GM18502 (cell line): Measurements from ENCODE around the gene TMEM40.
"Not testable (repeated sequence)": the region's sequence is repeated elsewhere in the genome, so short reads cannot be mapped to it uniquely, and the experiment has no call there.

Experiments
- ATAC-seq: cut with Tn5 transposase; IDR thresholded peaks from one replicate; pipeline ENCODE4 v1.9.1; 2021; ENCODE audit warnings: mild to moderate bottlenecking; ENCODE audit not compliant: unreplicated experiment, poor library complexity

Gene TMEM40

DNA sequence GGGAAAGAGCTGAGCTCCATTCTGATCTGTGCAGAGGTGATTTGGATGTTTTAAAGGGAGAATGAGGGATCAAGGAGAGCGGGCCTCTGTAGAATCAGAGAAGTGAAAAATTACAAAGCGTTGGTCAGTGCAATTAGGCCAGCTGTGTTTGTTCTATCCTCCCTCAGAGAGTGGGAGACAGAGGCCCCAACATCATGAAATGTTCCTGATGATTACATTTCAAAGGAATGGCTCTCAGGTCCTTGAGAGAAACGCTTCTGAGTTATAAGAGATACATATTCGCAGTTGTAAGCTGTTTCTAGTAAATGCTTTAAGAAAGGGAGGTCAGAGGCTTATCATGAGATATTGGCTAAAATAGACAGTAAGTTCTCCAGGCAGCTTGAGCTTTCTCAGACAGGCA, 21.7 kb upstream of the TMEM40 start:
- ATAC-seq, result no peak

DNA sequence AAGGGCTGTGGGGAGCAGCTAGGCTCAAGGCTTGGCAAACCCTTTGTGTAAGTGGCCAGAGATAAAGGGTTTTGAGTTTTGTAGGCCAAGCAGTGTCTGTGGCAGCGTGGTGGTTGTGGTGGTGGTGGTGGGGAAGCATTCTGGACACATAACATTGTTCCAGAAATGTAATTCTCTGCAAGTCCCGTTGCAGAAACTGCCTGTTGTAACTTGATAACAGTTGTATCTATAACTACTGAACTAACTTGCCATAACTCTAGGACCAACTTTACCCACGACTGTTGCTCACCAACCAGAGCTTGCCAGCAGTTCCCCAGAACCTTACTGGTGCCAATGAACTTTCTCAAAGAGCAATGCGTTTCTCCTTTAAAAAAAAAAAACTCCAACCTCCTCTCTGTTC, 18.1 kb upstream of the TMEM40 start:
- ATAC-seq, result no peak

DNA sequence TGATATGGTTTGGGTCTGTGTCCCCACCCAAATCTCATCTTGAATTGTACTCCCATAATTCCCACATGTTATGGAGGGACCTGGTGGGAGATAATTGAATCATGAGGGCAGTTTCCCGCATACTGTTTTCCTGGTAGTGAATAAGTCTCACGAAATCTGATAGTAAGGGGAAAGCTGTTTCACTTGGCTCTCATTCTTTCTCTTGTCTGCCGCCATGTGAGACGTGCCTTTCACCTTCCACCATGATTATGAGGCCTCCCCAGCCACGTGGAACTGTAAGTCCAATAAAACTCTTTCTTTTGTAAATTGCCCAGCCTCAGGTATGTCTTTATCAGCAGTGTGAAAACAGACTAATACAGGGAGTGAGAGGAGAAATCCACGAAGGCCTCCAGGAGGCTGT, 16.9 kb upstream of the TMEM40 start:
- not testable (repeated sequence) for ATAC-seq

DNA sequence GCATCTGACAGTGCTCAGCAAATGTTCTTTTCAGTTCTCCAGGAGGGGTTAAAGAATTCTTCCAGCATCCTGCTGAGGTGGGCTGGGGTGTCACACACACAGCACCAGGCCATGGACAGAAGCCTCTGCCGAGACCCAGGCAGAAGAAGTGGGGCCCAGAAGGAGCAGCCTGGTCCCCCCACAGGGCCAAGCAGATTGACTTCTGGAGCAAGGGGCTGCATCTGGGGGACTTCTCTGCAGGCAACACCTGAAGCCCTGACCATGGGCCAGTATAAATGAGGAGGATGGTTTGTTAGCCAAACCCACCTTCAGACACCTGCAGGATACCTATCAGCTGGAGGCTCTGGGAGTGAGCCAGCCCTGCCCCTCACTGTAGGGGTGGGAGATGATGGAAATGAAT, 16.2 kb upstream of the TMEM40 start:
- ATAC-seq, result no peak

DNA sequence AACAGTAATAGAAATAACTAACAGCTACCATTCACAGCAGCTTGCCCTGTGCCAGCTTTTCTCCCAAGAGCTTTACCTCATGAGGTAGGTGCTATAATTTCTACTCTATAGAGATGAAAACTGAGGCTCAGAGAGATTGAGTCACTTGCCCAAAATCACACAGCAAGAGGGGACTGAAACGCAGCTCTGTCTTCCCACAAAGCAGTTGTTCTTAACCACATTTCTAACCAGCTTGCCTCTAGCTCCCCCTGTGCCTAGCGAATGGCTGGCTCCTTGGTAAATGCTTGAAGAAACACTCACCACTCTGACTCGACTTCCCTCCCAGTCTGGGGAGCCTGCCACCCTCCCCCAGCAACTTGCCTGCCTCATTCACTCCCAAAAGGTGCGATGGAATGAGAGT, 15.6 kb upstream of the TMEM40 start:
- no peak for ATAC-seq

DNA sequence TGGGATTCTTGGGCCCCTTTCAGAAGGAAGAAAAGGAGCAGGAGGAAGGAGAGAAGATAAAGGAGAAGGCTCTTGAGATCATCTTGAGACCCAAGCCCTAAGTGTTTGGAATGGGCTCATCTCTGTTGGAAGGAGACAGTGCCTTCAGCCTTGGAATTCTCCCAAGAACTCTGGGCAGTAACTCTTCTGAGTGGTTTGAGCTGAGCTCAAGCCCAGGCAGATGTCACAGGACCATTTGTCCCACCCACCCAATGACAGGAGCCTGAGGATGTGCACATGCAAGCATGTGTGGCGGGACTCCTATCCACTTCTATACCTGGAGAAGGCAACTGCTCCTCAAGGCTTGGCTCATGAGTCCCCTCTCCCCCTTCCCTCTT, 14.6 kb upstream of the TMEM40 start:
- no peak for ATAC-seq

DNA sequence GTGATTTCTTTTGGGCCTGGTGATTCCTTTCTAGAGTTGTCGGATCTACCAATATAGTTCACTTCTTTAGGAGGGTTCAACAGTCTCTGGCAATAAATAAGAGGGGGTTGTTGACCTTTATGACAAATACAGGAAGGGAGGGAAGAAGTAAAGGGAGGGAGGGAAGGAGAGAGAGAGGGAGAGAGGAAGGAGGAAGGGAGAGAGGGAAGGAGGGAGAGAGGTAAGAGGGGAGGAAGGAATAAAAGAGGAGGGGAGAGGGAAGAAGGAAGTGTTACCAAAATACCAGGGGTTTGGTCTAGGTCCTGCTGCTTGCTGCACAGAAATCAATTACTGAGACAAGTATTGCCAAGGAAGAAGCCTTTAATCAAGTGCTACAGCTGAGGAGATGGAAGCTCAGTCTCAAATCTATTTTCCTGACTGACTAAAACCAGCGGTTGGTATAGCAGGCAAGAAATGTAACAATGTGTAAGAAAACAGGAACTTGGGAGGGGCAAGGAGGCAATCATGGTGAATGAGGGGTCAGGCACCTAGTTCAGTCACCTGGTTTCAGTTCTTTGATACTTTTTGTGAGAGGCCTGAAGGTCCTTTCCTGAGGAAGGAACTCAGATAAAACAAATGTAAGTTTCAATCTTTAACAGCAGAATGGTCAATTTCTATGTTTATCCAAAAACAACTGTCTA, 14.1 kb upstream of the TMEM40 start:
- no peak for ATAC-seq

DNA sequence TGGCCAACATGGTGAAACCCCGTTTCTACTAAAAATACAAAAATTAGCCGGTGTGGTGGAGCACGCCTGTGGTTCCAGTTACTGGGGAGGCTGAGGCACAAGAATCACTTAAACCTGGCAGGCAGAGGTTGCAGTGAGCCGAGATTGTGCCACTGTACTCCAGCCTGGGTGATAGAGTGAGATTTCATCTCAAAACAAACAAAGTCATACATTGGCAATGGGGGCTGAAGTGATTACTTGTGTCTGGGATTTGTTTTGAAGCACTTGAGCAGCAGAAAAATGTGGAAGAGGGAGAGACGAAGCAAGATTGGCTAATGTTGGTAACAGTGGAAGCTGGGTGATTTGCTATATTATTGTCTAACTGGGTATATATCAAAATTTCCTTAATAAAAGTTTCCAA, 13.4 kb upstream of the TMEM40 start:
- ATAC-seq, result no peak

DNA sequence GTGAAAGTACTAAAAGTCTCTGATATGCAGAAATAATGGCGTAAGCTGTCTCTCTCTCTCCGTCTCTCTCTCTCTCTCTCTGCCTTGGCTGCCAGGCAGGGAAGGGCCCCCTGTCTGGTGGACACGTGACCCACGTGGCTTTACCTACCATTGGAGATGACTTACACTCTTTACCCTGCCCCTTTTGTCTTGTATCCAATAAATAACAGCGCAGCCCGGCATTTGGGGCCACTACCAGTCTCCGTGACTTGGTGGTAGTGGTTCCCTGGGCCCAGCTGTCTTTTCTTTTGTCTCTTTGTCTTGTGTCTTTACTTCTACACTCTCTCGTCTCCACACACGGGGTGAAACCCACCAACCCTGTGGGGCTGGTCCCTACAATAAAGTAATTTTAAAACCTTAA, 12.2 kb upstream of the TMEM40 start:
- no peak for ATAC-seq

DNA sequence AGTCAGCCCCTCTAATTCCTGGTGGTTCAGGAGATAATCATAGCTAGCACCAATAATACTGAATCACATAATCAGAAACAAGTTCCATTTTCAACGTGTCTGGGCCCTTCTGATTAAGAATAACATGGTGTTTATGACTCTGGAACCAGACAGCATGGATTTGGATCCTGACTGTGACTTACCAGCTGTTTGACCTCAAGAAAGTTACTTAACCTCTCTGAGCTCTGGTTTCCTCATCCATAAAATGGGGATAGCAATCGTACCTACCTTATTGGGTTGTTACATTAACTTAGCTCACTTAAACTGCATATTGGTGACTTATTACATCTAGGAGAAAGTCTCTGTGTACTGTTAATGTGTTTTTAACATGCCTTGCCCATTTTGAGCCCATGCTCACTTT, 10.7 kb upstream of the TMEM40 start:
- no peak for ATAC-seq

DNA sequence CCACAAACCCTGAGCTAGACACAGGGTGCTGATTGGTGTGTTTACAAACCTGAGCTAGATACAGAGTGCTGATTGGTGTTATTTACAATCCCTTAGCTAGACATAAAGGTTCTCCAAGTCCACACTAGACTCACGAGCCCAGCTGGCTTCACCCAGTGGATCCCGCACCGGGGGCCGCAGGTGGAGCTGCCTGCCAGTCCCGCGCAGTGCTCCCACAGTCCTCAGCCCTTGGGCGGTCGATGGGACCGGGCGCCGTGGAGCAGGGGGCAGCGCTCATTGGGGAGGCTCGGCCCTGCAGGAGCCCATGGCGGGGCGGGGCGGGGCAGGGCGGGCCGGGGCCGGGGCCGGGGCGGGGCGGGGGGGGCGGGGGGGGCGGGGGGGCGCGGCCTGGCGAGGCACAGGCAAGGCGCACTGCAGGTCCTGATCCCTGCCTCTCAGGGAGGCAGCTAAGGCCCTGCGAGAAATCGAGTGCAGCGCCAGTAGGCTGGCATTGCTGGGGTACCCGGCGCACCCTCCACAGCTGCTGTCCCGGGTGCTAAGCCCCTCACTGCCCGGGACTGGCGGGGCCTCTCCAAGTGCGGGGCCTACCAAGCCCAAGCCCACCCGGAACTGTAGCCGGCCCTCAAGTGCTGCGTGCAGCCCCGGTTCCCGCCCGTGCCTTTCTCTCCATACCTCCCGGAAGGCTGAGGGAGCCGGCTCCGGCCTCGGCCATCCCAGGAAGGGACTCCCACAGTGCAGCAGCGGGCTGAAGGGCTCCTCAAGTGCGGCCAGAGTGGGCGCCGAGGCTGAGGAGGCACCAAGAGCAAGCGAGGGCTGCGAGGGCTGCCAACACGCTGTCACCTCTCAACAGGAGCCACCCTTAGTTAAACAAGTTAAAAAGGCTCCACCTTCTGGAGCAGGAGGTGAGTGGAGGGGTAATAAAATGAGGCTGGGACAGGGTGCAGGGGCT, 9.8 kb upstream of the TMEM40 start:
- ATAC-seq, result no peak

DNA sequence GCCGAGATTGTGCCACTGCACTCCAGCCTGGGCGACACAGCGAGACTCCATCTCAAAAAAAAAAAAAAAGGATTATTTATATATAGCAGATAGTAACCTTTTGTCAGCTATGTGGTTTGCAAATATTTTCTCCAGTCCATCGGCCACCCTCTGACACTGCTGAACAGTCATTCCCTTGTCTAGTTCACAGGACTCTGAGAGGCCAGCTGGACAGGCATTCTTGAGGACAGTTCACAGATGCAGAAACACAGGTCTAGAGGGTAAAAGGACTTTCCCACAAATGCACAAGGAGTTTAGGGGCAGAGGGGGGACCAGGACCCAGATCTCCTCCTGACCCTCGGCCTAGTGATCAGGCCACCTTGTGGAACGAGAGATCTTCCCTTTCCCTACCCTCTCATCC, 7.5 kb upstream of the TMEM40 start:
- no peak for ATAC-seq

DNA sequence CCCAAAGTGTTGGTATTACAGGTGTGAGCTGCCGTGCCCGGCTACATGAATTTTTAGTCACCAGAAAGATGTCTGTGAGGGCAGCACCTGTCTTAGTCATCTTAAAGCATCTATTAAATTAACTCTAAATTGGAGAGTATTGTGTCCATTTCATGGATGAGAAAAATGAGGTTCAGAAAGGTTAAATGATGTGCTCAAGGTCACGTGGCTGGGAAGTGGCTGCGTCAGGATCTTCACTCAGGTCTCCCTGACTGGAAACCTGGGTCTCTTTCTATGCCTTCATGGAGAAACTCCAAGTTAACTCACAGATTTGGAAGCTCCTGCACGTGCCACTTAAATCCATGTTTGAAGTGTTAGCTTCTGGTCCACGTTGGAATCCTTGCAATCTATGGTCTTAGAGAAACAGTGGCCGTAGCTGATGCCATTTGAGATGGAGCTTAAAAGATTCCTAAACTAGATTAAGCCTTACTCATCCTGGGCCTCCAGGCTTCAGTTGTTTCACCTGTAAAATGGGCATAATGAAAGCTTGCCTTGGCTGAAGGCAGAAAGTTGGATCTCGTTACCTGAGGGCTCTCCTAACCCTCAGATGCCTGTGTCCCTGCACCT, 5.2 kb upstream of the TMEM40 start:
- no peak for ATAC-seq

DNA sequence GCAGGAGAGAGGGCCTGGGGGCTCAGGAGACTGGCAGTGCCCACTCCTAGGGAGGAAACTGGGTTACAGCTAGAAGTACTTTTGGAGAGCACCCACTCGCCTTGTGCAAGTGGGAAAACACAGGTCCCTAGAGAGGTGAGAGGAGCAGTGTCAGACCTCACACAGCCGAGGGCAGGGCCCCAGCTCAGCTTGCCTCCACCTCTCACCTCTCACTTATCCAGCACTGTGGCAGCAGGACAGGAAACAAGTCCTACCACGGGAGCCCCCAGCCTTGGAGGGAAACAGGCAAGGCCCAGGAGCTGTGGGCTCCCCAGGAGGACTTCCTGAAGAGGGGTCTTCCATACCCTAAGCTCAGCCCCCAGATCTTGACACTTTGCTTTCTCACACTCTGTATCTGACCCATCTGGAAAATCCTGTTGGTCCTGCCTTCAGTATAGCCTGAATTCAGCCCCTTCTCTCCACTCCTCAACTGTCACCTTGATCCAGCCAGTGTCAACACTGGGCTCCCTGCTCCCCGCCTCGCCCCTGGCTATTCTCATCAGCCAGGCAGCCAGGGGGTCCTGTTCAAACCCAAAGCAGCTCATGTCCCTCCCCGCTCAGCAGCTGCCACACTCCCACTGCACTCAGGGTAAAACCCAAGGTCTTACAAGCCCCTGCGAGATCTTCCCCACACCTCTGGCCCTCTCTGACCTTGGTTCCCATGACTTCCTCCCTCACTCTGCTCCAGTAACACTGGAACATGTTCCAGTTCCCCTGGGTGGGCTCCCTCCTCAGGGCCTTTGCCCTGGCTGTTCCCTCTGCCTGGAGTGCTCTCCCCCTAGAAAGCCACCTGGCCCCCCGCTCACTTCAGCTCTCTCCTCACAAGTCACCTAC, 870 bp upstream of the TMEM40 start:
- ATAC-seq, result no peak

DNA sequence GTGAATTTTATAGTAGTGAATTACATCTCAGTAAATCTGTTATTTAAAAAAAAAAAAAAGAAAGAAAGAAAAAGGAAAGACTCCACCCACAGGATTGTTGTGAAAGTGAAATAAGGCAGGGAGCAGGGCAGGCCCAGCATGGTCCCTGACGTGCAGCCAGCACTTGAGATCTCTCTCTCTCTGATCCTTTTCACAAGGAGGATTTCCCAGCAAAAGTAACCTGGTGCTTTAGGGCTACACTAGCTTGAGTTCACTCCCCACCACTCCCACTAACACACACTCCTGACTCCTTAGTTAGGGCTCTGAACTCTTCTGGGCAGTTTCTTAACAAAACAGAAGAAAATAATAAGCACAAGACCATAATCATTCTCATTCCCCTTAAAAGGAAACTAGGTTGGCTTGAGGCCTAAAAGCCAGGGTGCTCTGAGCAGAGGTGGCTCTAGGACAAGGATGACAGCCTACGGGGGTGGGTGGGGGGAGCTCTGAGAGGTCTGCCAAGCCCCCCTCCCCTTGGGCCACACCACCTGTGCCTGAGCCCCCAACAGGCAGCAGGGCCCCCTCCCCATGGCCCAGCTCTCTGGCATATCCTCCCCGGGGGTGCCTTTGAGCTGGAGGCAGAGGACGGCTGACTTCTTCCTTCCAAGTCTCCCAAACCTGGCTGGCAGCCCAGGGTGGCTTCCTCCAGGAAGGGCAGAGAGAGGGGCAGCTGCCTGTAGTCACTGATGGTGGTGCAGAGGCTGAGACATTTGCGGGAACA, 856 bp downstream of the TMEM40 start:
- ATAC-seq, result peak; percentile 47

DNA sequence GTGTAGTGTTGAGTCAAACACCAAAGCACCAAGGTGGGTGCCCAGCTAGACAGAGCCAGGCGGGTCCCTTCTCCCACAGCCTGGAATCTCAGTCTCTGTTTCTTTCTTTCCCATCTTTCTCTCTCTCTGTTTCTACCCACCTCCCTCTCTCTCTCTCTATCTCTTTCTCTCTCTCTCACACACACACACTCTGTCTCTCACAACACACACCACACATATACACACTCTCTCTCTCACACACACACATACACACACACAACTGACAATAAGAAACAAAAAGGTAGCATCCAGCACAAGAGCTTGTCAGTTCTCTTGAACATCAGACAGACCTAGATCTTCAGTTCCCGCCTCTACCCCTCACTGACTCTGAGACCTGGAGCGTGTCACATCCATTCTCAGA, 2.4 kb downstream of the TMEM40 start:
- no peak for ATAC-seq

DNA sequence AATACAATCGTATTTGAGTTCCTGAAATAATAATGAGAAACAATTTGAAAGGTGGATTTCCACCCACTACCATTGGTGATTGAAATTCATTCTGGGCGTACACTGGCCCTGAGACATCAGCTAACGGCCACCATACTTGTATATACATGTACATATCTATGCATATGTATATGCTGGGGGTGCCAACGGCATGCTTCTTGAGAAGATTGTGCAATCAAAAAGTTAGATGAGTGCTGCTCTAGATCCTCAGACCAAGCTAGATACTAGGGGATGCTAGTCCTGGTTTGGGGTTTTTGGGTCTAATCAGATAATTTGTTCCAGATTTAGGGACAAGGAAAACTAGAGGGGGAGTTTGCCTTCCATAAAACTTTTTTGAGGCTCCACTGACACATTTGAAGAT, 2.9 kb downstream of the TMEM40 start:
- ATAC-seq, result no peak

DNA sequence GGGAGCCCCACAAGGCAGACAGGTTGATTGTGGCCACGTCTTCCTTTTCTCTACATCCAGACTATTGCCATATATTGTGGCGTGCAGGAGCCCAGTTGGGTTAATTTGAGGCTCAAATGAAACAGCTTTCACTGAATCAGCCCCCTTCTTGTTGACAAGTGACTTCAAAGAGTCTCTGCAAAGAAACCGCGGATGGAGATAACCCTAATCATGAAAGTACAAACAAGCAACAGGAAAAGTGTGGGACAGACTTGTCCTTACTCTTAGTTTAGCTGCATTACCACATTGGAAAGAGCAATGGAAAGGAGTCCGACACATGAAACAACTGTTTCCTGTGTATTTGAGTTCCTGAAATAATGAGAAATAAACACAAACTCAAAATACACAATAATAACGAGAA, 3.3 kb downstream of the TMEM40 start:
- ATAC-seq, result no peak

DNA sequence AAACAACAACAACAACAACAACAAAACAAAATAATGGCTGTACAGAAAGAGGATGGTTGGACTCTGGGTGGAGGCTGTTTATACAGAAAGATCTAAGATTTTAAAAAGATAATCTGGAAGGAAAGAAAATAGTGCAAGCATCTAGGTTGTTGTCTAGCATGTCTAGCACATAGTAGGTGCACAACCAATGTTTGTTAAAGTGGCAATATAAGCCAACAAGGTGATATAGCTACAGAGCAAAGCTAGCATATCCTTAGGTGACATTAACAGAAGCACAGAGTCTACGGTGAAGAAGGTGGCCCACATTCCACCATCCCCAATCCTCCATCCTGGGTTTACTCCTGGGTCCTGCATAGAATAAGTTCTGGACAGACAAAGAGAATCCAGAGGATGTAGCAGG, 4.7 kb downstream of the TMEM40 start:
- ATAC-seq, result no peak
